Mucosa of stomach (tissue), 1 donor: ENCODE data around the gene CCL22.
"Not testable (repeated sequence)": the region's sequence is repeated elsewhere in the genome, so short reads cannot be mapped to it uniquely, and the experiment has no call there.

Experiments
- H3K27me3 ChIP-seq: one replicate; pipeline ENCODE4 v1.7.0; 2013; ENCODE audit warnings: mild to moderate bottlenecking, low read length; ENCODE audit not compliant: control insufficient read depth, insufficient read depth
- H3K36me3 ChIP-seq: one replicate; pipeline ENCODE4 v1.7.0; 2013; ENCODE audit warnings: low read length; ENCODE audit not compliant: control insufficient read depth, insufficient read depth
- H3K4me1 ChIP-seq: one replicate; pipeline ENCODE4 v1.7.0; 2013; ENCODE audit warnings: mild to moderate bottlenecking, low read length; ENCODE audit not compliant: control insufficient read depth, insufficient read depth
- H3K4me3 ChIP-seq: one replicate; pipeline ENCODE4 v1.7.0; 2013; ENCODE audit warnings: low read length
- H3K9ac ChIP-seq: one replicate; pipeline ENCODE4 v1.7.0; 2013; ENCODE audit warnings: mild to moderate bottlenecking, low read length, moderate library complexity
- H3K9me3 ChIP-seq: one replicate; pipeline ENCODE4 v1.7.0; 2013; ENCODE audit warnings: mild to moderate bottlenecking, low read length, moderate library complexity; ENCODE audit not compliant: control insufficient read depth
- donor health status: Pancreatic carcinoma.

The CCL22 gene

DNA sequence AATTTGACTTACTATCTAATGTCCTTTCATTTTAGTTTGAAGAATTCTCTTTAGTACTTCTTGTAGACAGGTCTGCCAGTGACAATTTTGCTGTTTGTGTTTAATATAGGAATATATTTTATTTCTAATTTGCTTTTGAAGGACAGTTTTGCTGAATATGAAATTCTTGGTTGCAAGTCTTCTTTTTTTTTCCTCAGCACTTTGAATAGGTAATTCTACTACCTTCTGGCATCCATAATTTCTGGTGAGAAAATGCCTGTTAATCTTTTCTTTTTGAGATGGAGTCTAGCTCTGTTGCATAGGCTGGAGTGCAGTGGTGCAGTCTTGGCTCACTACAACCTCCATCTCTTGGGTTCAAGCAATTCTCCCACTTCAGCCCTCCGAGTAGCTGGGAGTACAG, 25.2 kb upstream of the CCL22 start:
- Histone ChIP-seq H3K36me3 (no peaks in the 10 kb centered on the region), H3K4me1 (no peaks in the 10 kb centered on the region), H3K4me3 (no peak overlapping the region), H3K9ac (no peak overlapping the region), H3K9me3 (no peaks in the 10 kb centered on the region), H3K27me3 (no peaks in the 10 kb centered on the region)

- H3K36me3 ChIP-seq: no peaks in the 10 kb centered on the region
- no peaks in the 10 kb centered on the region for H3K27me3 ChIP-seq
- H3K9me3 ChIP-seq: no peaks in the 10 kb centered on the region
- no peak overlapping the region for H3K9ac ChIP-seq
- H3K4me1 ChIP-seq: no peaks in the 10 kb centered on the region
- no peak overlapping the region for H3K4me3 ChIP-seq
These were observed 23.2 kb upstream of the CCL22 start for GRCh38 chr16:57335366-57335765.

DNA sequence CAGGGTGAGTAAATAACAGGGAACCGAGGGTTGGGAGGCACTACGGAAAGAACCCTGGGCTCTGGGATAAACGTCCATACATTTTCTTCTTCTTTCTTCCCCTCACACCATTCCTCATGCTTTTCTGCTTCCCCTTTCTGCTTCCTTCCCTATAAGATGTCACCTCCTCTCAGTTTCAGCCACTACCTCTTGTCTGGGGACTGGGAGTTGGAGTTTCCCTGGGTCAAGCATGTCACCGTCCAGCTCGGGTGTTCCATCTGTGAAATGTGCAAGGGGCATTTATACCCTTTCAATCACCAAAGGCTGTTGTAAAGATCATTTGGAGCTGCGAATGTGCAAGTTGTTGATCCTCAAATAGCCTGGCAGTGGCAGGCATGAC, 17.5 kb upstream of the CCL22 start:
- no peaks in the 10 kb centered on the region for H3K9me3 ChIP-seq
- no peak overlapping the region for H3K4me3 ChIP-seq
- H3K4me1 ChIP-seq: peaks cover 10% of the 10 kb centered on the region
- no peaks in the 10 kb centered on the region for H3K36me3 ChIP-seq
- no peaks in the 10 kb centered on the region for H3K27me3 ChIP-seq
- no peak overlapping the region for H3K9ac ChIP-seq

DNA sequence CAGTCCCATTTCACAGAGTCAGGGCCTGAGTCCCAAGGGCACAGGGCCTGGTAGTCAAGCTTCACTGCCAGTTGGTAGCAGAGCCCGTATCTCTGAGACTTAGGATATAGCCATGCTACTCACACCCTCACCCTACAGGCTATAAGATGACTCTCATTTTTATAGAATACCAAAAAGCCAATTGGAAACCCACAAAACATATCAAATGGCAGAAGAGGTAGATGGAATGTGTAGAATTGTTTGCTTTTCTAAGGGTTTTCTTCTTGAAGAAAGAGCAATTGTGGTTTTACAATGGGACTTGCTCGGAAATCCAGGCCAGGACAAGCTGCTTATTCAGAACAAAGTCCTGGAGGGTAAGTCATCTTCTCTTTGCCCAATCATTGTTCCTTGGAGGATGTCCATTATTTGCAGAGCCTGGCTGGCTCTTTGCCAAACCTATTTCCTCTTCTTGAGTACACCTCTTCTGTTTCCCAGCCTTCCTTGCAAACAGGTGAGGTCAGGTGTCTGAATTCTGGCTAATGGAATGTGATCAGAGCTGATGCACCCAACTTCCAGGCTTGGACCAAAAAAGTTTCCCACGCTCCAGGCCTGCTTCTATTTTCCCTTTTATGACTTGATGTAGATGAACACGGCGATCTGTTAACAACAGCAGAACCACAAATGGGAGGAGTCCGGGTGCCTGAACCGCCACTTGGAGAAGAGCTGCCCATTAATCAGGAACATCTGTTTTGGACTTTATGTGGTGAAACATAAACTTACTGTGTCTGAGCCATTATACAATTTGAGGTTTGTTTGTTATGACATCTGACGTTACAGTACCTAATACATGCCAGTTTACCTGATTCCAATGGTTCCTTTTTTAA, 16.9 kb upstream of the CCL22 start:
- H3K9me3 ChIP-seq: no peaks in the 10 kb centered on the region
- H3K9ac ChIP-seq: no peak overlapping the region
- H3K4me3 ChIP-seq: no peak overlapping the region
- H3K4me1 ChIP-seq: peaks cover 10% of the 10 kb centered on the region
- no peaks in the 10 kb centered on the region for H3K36me3 ChIP-seq
- H3K27me3 ChIP-seq: no peaks in the 10 kb centered on the region

- not testable (repeated sequence) for H3K4me1 ChIP-seq, H3K9me3 ChIP-seq, H3K27me3 ChIP-seq, H3K36me3 ChIP-seq, H3K4me3 ChIP-seq, H3K9ac ChIP-seq
These were observed 16.0 kb upstream of the CCL22 start for GRCh38 chr16:57342606-57343005.

- H3K27me3 ChIP-seq: no peaks in the 10 kb centered on the region
- H3K4me3 ChIP-seq: no peak overlapping the region
- H3K9ac ChIP-seq: no peak overlapping the region
- no peaks in the 10 kb centered on the region for H3K36me3 ChIP-seq
- no peaks in the 10 kb centered on the region for H3K9me3 ChIP-seq
- peaks cover 10% of the 10 kb centered on the region for H3K4me1 ChIP-seq
These were observed 15.4 kb upstream of the CCL22 start for GRCh38 chr16:57343221-57343620.

DNA sequence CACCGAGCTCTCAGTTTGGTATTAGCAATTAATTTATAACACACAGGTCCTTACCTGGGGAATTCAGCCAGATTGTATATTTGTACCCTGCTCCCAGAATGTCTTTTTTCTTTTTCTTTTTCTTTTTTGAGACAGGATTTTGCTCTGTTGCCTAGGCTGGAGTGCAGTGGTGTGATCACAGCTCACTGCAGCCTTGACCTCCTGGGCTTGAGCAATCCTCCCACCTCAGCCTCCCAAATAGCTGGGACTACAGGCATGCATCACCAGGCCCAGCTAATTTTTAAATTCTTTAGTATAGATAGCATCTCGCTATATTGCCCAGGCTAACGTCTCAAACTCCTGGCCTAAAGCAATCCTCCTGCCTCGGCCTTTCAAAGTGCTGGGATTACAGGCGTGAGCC, 14.5 kb upstream of the CCL22 start:
- not testable (repeated sequence) for H3K36me3 ChIP-seq, H3K27me3 ChIP-seq, H3K9me3 ChIP-seq, H3K4me3 ChIP-seq, H3K9ac ChIP-seq, H3K4me1 ChIP-seq

GRCh38 chr16:57345021-57345420, 13.6 kb upstream of the CCL22 start:
- Histone ChIP-seq H3K4me1 (peaks cover 10% of the 10 kb centered on the region), H3K27me3 (peaks cover 4% of the 10 kb centered on the region), H3K9ac (no peak overlapping the region), H3K9me3 (no peaks in the 10 kb centered on the region), H3K36me3 (no peaks in the 10 kb centered on the region), H3K4me3 (no peak overlapping the region)

DNA sequence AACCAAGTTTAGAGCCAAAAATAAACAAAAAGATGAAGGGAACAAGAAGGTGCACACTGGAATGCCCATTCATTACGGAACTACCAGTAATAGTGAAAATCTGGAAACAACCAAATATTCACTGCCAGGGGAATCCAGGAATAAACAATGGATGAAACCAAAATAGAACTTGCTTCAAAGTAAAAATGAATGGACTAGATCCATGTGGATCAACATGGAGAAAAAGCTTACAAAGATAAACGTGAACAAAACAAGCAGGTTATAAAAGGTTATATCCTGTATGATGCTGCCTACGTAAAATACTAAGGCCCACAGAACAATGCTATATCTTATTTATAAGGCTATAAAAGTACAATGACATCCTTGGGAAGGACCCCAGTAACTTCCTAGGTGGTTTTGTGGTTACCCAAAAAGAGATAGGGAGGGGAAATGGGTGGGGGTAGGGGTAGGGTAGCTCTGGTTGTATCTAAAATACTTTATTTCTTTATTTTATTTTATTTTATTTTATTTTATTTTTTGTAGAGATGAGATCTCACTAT, 12.8 kb upstream of the CCL22 start:
- Histone ChIP-seq H3K4me3 (no peak overlapping the region), H3K9me3 (no peaks in the 10 kb centered on the region), H3K9ac (no peak overlapping the region), H3K4me1 (peaks cover 10% of the 10 kb centered on the region), H3K27me3 (peaks cover 4% of the 10 kb centered on the region), H3K36me3 (no peaks in the 10 kb centered on the region)

DNA sequence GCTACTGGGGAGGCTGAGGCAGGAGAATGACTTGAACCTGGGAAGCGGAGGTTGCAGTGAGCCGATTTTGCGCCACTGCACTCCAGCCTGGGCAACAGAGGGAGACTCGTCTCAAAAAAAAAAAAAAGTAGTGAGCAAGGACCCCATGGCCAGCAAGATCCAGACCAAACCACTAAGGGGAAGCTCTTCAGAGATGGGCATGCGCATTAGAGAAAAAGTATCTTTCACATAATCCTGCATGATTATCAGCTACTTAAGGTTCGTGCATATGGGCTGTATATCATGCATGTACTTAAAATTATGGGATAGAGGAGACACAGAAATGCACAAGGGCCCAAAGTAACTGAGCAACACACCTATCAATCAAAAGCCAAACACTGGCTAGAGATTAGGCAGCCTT, 10.7 kb upstream of the CCL22 start:
- Histone ChIP-seq H3K36me3 (no peaks in the 10 kb centered on the region), H3K9ac (no peak overlapping the region), H3K9me3 (no peaks in the 10 kb centered on the region), H3K4me3 (no peak overlapping the region), H3K27me3 (peaks cover 4% of the 10 kb centered on the region), H3K4me1 (no peaks in the 10 kb centered on the region)

DNA sequence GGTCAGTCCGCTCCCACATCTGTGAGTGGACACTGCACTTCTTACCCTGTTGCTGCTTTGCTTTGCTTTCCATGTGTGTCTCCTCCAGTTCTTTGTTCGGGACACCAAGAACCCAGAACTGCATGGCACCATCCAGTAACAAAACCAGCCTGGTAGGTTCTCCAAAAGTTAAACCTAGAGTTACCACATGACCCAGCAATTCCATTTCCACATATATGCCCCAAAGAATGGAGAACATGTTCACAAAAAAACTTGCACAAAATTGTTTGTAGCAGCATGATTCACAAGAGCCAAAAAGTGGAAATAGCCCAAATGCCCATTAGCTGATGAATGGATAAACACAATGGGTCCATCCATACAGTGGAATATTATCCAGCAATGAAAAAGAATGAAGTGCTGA, 10.3 kb upstream of the CCL22 start:
- Histone ChIP-seq H3K4me1 (no peaks in the 10 kb centered on the region), H3K9ac (no peak overlapping the region), H3K9me3 (no peaks in the 10 kb centered on the region), H3K4me3 (no peak overlapping the region), H3K36me3 (no peaks in the 10 kb centered on the region), H3K27me3 (peaks cover 4% of the 10 kb centered on the region)

GRCh38 chr16:57349212-57350031, 9.2 kb upstream of the CCL22 start:
- H3K9me3 ChIP-seq: no peaks in the 10 kb centered on the region
- H3K27me3 ChIP-seq: peaks cover 4% of the 10 kb centered on the region
- H3K4me3 ChIP-seq: no peak overlapping the region
- H3K9ac ChIP-seq: no peak overlapping the region
- no peaks in the 10 kb centered on the region for H3K36me3 ChIP-seq
- no peaks in the 10 kb centered on the region for H3K4me1 ChIP-seq
